NOMO-1 (cell line): Measurements from ENCODE around the gene ADAMTS12.

Source experiments
- DNase-seq, 2 experiments: peaks; one replicate each; lab custom pipeline; 2025; ENCODE audit not compliant: unreplicated experiment in 2 of 2; lab: John Stamatoyannopoulos, UW

Gene ADAMTS12

DNA sequence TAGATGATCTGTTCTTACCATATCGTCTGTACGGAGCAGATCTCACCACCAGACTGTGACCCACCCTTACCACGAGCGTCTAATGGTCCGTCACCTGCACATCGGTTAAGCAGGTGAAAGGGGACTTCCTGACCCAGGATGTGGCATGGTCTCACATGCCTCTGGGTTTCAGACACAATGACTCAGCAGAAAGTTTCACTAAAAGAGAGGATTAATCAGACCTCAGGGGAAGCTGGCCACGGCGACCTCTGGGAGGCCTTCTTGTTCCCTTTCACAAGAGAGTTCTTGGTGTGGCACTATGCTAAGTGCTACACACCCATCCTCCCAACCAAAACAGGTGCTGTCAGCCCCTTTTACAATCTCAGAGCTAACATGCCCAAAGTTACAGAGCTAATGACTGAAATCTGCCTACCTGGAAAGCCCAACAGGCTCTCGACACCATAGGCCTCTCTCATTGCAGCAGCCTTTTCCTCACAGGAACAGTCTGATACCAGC is 41.6 kb downstream of the ADAMTS12 start:
- DNase-seq, result peak; percentile 54 to 79

DNA sequence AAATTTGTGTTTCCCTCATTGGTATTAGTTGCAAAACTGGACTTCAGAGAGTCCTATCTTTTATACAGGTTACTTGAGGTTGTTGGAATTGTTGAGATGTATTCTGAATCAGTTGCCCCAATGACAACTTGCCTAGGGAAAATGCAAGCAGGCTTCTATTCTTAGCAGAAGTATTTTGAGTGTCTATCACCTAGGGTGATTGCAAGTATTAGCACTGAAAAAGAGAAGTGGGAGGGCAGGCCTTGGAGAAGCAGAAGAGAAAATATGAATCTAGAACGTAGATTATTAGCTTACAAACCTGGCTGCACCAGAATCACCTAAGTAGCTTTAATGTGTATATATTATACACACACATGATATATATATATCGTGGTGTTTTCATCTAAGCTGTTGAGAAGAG is 43.2 kb downstream of the ADAMTS12 start:
- DNase-seq, result peak; percentile 86 to 92

- peak in 1 of 2 experiments; percentile 14 for DNase-seq
These were observed 44.9 kb downstream of the ADAMTS12 start for GRCh38 chr5:33846851-33847250.

GRCh38 chr5:33843579-33843978 is 48.2 kb downstream of the ADAMTS12 start:
- DNase-seq, result no peak

GRCh38 chr5:33842456-33842855 is 49.3 kb downstream of the ADAMTS12 start:
- DNase-seq, result no peak

GRCh38 chr5:33841891-33842290 is 49.9 kb downstream of the ADAMTS12 start:
- DNase-seq, result no peak

DNA sequence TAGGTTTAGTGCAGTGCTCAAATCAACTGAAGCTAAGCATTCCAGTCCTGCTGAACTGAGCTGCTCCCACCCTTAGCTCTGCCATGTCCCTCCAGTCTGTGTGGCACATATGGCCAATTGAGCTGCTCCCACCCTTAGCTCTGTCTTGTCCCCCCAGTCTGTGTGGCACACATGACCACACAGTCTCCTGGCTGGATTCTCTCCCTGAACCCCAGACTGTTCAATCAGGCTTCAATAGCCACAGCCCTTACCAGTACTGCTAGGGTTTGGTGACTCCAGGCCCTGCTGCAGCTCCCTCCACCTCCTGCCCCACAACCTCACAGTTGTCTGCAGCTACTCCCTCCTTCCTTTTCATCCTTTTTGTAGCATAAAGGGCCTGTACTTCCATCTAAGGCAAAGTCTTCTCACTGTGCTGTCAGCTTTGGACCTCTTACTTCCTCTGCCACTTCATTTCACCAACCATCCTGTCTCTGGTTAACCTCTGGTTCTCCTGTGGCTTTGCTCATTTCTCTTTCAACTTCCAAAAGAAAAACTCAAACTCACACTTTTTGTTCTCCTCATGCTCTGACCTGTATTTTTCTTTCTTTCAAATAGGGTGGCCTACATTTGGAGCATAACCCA is 50.8 kb downstream of the ADAMTS12 start:
- no peak for DNase-seq

DNA sequence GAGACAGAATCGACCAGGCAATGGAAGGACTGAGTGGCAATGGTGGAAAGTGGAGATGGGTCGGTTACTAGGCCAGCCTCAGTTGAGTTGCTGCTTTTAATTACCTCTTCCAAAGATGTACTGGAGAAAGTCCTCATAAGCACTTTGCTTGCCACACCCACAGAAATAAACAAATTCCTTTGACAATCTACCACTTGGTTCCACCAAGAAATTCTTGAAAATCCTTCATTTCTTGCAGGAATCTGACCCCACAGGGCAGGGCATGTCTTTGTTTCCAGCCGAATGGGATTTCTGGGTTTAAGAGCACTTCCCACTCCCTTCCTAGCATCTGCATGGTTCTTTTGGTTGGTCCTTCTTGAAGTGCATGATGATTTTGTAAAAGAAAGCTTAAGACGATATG is 54.5 kb downstream of the ADAMTS12 start:
- no peak for DNase-seq

DNA sequence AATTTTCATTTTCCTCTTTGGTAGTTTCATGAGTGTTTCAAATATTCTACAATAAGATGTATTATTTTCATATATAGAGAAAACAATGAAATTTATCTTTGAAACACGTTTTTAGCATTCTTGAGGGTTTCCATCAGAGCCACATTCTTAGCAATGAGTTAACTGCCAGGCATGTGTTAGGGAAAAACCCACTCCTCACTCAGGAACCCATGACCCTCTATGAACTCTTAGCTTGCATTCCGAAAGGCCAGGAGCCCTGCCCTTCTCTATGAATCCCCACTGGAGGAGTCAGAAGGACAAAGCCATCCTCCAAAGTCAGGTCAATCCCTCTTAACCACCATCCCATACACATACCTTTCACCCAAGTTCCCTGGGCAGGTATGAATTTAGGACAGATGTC is 57.5 kb downstream of the ADAMTS12 start:
- DNase-seq, result no peak

- no peak for DNase-seq
These were observed 58.6 kb downstream of the ADAMTS12 start for GRCh38 chr5:33833237-33833575.

DNA sequence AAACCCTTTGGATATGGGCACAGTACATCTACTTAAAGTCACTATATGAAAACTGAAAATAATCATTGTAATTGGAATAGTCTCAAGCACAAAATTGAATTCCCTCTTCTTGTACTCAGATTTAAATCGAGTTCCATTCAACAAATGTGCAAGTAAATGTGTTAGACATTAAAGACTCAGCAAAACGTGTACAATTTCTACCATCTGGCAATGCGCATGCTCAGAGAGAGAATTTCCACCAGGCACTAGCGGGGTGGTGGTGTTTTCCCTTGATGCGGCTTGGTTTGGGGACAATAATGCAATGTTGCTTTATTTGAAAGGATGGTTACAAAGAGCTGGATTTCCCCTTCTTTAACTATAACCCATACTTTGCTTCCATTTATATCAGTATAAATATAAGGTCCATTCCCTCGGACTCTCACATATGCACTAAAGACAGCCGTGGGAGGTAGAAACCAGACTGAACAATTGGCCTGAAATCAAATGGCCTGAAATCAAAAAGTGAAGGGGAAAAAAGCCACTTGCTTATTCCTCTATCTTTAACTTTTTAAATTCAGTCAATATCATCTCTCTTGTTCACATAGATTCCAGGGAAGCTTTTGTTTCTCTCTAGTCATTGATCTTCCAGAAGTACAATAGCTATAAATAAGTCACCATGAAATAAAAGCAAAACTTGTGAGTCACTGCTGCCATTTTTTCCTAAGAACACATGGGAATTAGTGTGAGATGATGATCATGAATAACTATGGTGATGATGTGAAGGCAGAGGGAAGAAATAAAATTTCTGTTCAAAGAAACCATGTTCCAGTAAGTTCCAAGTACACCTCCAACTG is 59.2 kb downstream of the ADAMTS12 start:
- DNase-seq, result no peak

GRCh38 chr5:33831041-33831440 is 60.7 kb downstream of the ADAMTS12 start:
- no peak for DNase-seq

DNA sequence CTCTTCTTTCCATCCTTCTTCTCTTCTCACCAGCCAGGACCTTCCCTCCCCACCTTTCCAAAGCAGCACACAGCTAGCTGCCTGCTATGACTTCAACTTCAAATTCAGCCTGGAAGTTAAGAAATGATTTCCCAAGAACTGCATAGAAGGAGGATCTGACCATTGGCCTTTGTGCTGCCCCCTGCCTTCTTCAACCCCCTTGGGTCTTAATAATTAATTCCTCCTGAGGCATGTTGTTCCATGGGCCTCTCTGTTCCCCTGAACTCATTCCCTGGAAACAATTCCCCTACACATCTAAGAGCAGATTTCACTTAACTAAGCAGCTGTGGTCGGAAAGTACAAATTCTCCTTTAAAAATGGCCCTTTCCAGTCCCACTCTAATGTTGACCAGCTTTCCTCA is 62.4 kb downstream of the ADAMTS12 start:
- no peak for DNase-seq

DNA sequence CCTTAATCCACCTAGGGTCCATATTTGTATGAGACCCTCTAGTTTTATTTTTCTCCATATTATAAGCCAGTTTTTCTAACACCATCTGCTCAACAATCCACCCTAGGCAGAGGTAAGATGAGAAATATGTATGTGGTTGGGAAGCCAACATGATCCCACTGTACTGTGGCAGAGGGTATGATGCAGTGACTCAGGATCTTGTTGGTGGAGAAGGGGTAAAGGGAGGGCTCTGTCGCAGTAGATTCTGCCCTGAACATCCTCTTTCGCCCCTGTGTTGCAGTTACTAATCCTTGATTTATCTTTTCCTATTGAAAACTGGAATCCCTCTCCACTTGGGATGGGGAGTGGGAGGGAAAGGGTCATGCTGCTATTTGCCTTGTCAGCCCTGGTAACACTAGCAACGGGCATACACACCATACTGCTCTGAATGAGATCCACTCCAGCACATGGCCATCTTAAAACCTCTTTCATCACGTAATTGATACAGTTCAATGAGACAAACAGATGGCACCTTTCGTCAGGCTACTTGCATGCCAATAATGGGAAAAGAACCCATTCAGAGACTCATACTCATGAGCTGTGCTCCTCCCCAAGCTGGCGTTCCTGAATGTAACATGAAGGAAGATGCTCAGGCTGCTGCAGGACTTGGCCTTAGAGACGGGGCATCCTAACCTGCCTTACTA is 63.0 kb downstream of the ADAMTS12 start:
- DNase-seq, result no peak

GRCh38 chr5:33827885-33828284 is 63.9 kb downstream of the ADAMTS12 start:
- no peak for DNase-seq

DNA sequence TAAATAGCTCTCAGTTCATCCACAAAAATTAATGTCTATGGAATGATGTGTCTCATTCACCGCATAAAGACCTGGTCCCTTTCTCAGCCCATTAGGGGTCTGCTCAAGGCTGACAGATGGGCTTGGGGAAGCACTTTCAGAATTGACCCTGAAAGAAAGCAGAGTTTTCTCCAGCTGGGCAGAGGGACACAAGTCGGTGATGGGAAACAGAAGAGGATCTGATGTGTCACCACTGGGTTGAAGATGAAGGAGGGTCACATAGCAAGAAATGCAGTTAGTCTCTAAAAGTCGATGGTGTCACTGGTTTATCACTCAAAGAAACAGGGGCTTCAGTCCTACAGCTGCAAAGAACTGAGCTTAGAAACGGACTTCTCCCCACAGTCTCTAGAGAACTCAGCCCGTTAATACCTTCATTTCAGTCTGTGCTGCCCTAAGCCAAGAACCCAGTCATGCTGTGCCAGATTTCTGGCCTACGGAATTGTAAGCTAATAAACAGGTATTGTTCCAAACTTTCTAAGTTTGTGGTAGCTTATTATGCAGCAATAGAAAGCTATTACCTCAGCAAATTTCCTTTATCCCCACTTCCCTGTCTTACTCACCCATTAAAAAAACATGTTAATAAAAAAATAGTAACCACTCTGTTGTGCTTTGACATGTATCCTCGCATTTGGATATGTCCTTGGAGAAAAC is 64.6 kb downstream of the ADAMTS12 start:
- no peak for DNase-seq

- DNase-seq, result peak; percentile 80 to 92
These were observed 67.1 kb downstream of the ADAMTS12 start for GRCh38 chr5:33824516-33825195.

GRCh38 chr5:33817301-33817700 is 74.5 kb downstream of the ADAMTS12 start:
- DNase-seq, result no peak

DNA sequence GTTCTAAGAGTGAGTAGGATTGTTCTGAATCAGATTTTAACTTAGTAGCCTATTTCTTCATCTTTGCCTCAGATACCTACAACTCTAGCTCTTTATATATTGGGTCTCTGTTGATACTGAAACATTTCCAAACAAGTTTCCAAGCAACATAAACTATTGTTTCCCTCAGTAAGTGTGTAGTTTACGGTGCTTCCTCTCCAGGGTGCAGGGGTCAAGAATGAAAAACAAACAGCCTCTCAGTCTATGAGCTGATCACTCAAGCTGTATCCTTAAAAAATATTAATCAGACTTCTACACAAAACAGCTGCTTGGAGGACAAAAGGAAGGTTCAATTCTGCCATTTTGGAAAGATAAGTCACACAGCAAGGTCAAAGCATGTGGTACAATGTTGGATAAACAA is 75.0 kb downstream of the ADAMTS12 start:
- DNase-seq, result no peak

GRCh38 chr5:33812746-33813145 is 79.0 kb downstream of the ADAMTS12 start:
- no peak for DNase-seq
